Activated CD8-positive, alpha-beta memory T cell treated with anti-CD3 and anti-CD28 coated beads for 24 hours (primary cell): ENCODE data around the gene HMCN2.

Experiments
- DNase-seq: peaks from one replicate; pipeline ENCODE4 v3.0.0-alpha.2; 2020

The HMCN2 gene

DNA sequence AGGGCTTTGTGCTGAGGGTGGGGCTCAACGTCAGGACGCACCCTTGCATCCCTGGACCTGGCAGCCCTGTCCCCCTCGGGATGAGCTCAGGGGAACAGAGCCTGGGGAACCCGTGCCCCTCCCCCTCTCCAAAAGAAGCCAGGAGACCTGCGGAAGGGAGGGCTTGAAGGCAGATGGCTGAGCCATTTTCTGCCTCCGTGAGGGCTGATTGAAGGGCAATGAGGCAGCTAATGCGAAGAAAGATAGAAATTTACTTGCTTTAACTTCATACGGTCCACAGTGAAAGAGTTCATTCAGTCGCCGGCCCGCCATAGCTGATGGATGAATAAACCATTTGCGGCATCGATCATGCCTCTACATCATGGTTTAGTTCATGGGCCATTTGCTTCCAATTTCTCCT lies 208.0 kb downstream of the HMCN2 start:
- no peak for DNase-seq

DNA sequence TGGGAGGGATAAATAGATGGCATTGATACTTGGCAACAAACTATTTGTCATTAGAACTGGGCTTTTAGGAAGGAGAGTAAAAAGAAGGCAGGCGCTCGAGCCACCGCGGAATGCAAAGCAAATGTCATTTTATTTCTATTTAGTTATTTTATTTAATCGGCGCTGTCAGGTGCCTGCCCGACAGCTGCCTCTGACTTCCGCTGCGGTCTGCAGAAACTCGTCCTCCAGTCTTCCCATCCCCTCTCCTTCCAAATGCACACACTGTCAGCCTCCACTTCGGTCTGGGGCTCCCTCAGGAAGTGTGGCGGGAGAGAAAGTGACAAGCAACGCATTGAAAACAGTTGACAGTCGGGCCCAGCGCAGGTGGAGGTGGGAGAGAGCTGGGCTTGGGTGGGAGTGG lies 208.5 kb downstream of the HMCN2 start:
- no peak for DNase-seq

DNA sequence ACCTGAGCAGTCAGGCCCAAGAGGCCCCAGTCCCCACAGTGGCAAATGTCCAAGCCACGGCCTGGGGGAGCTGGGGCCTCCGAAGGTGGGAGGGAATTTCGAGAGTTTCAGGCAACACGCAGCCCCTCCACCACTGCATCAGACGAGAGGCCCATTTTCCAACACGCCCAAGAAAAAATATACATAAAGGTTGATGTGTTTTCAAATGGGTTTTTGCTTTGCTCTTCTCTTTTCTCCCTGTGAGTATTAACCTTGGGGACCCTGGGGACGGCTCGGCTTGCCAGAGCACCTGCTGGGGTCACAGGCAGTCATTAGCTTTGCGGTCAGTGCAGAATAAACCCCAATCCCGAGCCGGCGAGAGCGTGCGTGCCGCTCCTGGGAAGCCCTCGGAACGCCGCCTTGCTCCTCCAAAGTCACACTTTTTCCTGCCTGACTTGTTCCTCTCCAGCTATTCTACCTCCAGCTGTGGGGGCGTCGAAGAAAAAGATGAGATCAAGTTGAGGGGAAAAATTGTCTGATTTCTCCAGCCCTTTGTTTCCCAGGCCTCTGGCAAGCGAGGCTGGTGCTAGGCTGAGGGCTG lies 210.7 kb downstream of the HMCN2 start:
- DNase-seq, result no peak

DNA sequence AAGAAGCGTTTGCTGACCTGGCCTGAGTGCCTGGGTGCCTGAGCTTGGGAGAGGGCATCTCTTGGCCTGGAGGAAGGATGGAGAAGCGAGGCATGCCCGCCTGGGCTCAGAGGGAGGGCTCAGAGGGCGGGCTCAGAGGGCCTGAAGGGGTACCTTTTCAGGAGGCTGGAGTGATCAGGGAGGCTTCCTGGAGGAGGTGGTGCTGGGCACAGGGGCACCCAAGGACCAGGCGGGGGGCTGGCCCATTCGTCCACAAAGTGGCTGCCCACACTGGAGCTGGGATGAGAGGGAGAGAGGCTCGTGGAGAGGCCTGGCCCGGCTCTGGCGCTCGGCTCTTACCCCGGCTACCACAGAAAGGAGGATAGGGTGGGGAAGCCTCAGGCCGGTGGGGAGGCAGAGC lies 212.0 kb downstream of the HMCN2 start:
- no peak for DNase-seq

DNA sequence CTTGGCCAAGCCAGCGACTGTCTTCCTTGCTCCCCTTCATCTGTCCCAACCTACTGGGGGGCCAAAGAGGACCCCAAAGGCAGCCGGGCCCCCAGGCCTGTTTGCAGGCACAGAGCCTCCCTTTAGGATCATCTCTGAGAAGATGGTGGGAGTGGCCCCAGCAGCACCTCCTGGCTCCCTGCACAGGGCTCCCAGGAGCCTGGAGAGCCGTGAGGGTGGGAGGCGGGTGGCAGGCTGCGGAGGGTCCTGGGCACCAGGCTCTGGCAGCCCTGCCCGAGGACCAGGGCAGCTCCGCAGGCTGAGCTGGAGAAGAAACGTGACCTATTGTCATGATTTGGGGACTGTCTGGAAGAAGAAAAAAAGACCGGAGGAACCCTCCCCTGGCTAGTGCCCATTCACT lies 212.6 kb downstream of the HMCN2 start:
- no peak for DNase-seq

DNA sequence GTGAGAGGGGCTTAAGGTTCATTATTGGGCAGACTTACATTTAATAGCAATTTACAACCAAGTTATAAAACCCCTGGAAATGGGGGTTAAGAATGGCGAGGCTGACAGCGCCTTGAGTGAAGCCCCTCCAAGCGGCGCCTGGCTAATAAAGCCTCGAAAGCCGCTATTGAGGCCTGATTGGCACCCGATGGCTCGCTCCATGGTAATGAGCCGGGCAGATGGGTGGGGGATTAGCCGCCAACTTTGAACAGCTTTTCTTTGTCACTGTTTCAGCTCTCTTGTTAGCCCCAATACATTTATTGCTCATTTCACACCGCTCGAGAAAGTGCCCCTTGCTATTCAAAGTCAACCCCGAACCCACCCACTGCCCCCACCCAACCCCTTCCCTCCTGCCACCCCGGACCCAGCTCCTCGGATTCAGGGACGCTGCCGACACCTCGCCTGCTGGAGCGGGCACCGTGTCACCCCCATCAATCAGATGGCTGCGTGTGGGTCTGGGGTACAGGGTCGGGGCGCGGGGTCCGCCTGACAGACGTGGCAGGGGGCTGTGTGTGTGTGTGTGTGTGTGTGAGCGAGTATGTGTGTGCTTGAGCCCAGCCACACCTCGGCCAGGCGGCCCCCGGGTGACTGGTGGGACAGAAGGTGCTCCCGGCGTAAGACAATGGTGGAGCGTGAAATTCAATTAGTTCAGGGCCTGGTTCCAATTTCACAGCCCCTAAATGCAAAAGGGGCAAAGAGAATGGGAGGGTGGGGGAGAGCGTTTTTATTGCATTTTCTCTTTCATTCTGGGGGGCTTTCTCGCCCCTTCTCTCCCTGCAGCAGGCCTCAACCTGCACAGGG lies 213.4 kb downstream of the HMCN2 start:
- no peak for DNase-seq

DNA sequence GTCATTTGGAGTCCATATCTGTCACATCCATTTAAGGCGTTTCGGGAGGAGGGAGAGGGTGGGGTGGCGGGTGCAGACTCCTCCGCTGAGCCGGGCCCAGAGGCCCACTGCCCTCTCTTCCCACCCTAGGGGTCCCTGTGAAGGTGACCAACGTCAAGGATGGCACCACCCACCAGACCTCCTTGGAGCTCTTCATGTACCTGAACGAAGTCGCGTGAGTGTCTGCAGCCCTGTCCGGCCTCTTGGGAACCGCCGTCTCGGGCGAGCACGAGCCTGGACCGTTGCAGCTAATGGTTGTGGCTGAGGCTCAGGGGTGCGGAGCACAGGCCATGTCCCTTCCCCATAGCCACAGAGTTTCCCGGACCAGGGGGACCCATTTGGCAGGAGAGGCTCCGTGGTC lies 214.0 kb downstream of the HMCN2 start:
- no peak for DNase-seq

DNA sequence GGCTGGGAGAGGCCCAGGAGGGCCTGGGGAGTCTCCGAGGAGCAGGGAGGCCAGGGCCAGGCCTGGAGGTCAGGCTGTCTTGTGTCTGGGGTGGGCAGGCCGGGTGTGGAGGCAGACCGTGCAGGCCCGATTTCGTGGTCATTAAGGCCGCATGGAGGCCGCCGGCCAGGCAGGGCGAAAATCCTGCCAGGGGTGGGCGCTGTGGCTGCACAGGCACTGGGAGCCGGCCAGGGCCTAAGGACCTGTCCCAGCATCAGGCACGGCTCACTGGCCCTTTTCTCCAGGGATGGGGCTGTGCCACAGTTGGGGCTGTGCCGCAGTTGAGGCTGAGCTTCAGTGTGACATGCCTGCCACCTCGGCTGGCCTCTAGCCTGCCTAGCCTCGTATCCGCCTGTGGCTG lies 215.1 kb downstream of the HMCN2 start:
- DNase-seq, result no peak

DNA sequence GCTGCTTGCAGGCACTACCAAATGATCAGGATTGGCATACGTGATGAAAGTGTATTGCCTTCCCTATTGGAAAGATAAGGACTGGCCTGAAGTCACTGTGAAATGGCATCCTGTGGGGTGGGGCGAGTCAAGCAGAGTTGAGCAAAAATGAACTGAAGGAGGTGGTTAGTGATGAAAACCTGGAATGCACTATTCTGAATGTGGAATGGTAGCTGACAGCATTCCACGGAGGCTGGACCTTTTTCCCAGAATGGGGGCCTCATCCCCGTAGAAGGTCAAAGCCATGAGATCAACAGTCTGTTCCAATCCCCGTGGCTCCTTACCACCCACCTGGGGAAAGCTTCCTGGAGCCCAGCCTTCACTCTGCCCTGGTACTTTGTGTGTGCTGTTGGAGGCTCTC lies 216.9 kb downstream of the HMCN2 start:
- DNase-seq, result no peak

DNA sequence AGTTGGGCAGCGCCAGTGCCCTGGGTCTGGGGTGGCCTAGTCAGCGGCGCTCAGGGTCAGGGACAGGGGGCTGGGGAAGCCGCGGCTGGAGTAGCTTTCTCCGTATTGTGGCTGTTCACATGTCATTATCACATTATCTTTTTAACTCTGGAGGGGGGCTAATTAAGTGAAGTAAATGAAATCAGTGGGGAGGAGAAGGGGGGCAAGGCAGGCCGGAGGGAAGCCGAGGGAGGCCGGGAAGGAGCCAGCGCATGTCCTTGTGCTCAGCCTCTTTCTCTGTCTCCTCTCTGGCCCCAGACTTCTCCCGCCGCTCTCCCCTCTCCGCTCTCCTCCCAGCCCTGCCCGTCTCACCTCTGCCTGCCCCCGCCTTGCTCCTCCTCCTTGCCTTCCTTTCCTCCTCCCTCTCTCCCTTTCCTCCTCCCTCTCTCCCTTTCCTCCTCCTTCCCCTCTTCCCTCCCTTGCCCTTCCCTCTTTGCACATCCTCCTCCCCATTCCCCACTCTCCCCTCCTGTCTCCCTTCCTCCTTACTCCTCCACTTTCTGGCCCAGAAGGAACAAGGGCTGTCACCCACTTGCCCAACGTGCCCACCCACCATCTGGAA lies 217.9 kb downstream of the HMCN2 start:
- DNase-seq, result no peak
